Uterus (tissue), 4 donors: Measurements from ENCODE around the gene NAGLU. TPM values are rescaled to one million over a fixed set of nuclear protein-coding genes. Genes with fewer than 3 reads are reported as not detected.

Experiments
- DNase-seq, 2 donors: peaks; one replicate each; pipeline ENCODE4 v3.0.0-alpha.2; 2019 to 2020
- H3K27ac ChIP-seq, 2 donors: fragments of 200-600 bp; sonication (generic); 1 replicate in 1 of 2; 2 replicates in 1 of 2; pipeline ENCODE4 v1.5.1; 2016 to 2018
- H3K27me3 ChIP-seq, 2 donors: fragments of 200-600 bp; sonication (generic); one replicate each; pipeline ENCODE4 v1.5.1; 2018 to 2019; ENCODE audit warnings: control low read depth in 1 of 2
- H3K36me3 ChIP-seq, 2 donors: fragments of 200-600 bp; sonication (generic); one replicate each; pipeline ENCODE4 v1.5.1; 2019; ENCODE audit warnings: control low read depth in 1 of 2
- H3K4me1 ChIP-seq, 2 donors: fragments of 200-600 bp; sonication (generic); one replicate each; pipeline ENCODE4 v1.5.1; 2018 to 2019; ENCODE audit warnings: control low read depth in 1 of 2
- H3K4me3 ChIP-seq, 2 donors: fragments of 200-600 bp; sonication (generic); 1 replicate in 1 of 2; 2 replicates in 1 of 2; pipeline ENCODE4 v1.5.1; 2018 to 2019; ENCODE audit warnings: mild to moderate bottlenecking in 1 of 2
- H3K9me3 ChIP-seq, 2 donors: fragments of 200-600 bp; sonication (generic); one replicate each; pipeline ENCODE4 v1.5.1; 2019; ENCODE audit warnings: control low read depth in 1 of 2
- CTCF ChIP-seq, 4 experiments: fragments of 200-600 bp in 2 of 4; fragments of 450-650 bp in 2 of 4; sonication (generic) in 2 of 4; IDR thresholded peaks; one replicate each; pipeline ENCODE4 v1.5.1; 2016 to 2019; ENCODE audit warnings: antibody characterized with exemption in 4 of 4, mild to moderate bottlenecking in 2 of 4, moderate library complexity in 1 of 4
- POLR2A ChIP-seq, 2 donors: fragments of 450-650 bp; IDR thresholded peaks; one replicate each; pipeline ENCODE4 v1.6.1; 2016; ENCODE audit warnings: antibody characterized with exemption in 2 of 2, mild to moderate bottlenecking in 1 of 2, moderate library complexity in 1 of 2
- intact Hi-C: fragments of 100-400 bp; cut with DNase I; formaldehyde crosslinking; loops from one replicate; pipeline ENCODE4 v1.15.1; 2023; ENCODE audit warnings: low total_unique reads
- total RNA-seq, 4 donors: library from RNA; depleted of rRNA in 3 of 4; stranded (reverse); fragments of >200 nt in 3 of 4; gene quantifications; one replicate each; pipeline versions ENCODE4 v1.1.0 to v1.2.4, GENCODE V29; 2014 to 2023
- donor health status: DM: yes; HTN: yes; CAD: no.

Gene NAGLU
- total RNA-seq, 4 donors from 2014 or later = 8.7 to 33.5 (median 25.6) TPM

GRCh38 chr17:42509841-42510240, 26.2 kb upstream of the NAGLU start:
- TF ChIP-seq POLR2A (IDR thresholded peaks at IDR 0.05) (no peak), CTCF (IDR thresholded peaks at IDR 0.05) (no peak)
- H3K9me3 ChIP-seq = no peaks in the 10 kb centered on the region
- intact Hi-C loops = no loop called here
- H3K4me1 ChIP-seq = no peaks in the 10 kb centered on the region
- H3K27me3 ChIP-seq = no peaks in the 10 kb centered on the region
- H3K4me3 ChIP-seq = no peak overlapping the region
- no peak for DNase-seq
- H3K36me3 ChIP-seq = no peaks in the 10 kb centered on the region
- H3K27ac ChIP-seq = no peak overlapping the region

DNA sequence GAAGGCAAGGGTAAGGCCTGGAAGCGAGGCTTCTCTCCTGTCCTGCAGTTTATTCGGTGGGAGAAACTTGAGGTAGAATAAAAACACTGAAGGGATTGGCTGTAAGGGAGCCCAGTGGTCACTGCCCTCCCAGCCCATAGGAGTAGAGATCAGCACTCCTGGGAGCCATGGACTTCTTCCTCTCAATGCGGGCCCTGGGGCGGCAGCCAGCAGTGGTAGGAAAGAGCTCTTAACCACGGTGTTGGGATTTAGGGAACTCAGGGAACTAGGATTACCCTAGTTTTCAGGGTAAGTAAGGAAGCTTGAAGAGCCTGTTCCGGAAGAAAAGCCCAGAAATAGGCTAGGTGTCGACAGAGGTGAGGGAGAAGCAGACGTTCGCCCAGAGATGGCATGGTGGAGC, 23.8 kb upstream of the NAGLU start:
- Histone ChIP-seq H3K36me3 (no peaks in the 10 kb centered on the region), H3K27ac (peak overlapping the region; percentile 95 to 99), H3K4me3 (no peak overlapping the region), H3K4me1 (peaks cover 10 to 11% of the 10 kb centered on the region in 2 donors), H3K9me3 (no peaks in the 10 kb centered on the region), H3K27me3 (no peaks in the 10 kb centered on the region)
- intact Hi-C loops = no loop called here
- DNase-seq = no peak
- TF ChIP-seq POLR2A (IDR thresholded peaks at IDR 0.05) (no peak), CTCF (IDR thresholded peaks at IDR 0.05) (no peak)

- Histone ChIP-seq H3K27me3 (no peaks in the 10 kb centered on the region), H3K36me3 (no peaks in the 10 kb centered on the region)
- intact Hi-C loops = no loop called here
Measured at GRCh38 chr17:42512733-42513251, 23.2 kb upstream of the NAGLU start.

DNA sequence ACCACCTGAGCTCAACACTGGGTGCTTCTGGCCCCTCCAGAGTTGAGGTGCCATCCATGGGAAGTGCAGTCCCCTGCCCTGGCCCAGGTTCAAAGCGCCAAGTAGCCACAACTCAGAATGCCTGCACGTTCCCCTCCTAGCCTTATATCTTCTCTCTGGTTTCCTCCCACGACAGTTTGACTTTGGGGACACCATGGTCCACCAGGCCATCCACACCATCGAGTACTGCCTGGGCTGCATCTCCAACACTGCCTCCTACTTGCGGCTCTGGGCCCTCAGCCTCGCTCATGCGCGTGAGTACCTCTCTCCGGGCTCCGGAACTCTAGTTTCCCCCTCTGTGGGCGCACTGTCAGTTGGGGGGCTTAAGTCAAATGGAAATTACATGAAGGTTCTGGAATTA, 22.4 kb upstream of the NAGLU start:
- peaks cover 23 to 25% of the 10 kb centered on the region in 2 donors for H3K4me1 ChIP-seq
- no peaks in the 10 kb centered on the region for H3K27me3 ChIP-seq
- TF ChIP-seq CTCF (IDR thresholded peaks at IDR 0.05) = no peak
- TF ChIP-seq POLR2A (IDR thresholded peaks at IDR 0.05) = no peak
- H3K9me3 ChIP-seq = no peaks in the 10 kb centered on the region
- H3K27ac ChIP-seq = peak overlapping the region; percentile 95 to 99
- no peak for DNase-seq
- intact Hi-C loops = no loop called here
- H3K4me3 ChIP-seq = no peak overlapping the region
- H3K36me3 ChIP-seq = no peaks in the 10 kb centered on the region

More at GRCh38 chr17:42512733-42513251, 23.2 kb upstream of the NAGLU start:
- peak overlapping the region; percentile 95 to 99 for H3K27ac ChIP-seq
- no peaks in the 10 kb centered on the region for H3K9me3 ChIP-seq
- H3K4me1 ChIP-seq = peaks cover 16% of the 10 kb centered on the region in 2 donors
- no peak overlapping the region for H3K4me3 ChIP-seq
- TF ChIP-seq CTCF (IDR thresholded peaks at IDR 0.05) (no peak), POLR2A (IDR thresholded peaks at IDR 0.05) (no peak)
- no peak for DNase-seq

DNA sequence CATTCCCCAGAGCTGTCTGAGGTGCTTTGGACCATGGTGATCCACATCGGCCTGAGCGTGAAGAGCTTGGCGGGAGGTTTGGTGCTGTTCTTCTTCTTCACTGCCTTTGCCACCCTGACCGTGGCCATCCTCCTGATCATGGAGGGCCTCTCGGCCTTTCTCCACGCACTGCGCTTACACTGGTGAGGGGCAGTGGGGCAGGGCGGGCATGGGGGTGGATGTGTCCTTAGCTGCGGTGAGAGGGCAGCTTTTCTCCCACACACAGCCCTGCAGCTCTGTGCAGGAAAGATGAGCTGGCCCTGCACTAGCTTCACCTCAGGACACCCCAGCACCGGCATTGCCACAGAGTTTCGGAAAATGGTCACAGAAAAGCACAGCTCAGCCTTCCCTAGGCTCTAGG, 21.8 kb upstream of the NAGLU start:
- Histone ChIP-seq H3K36me3 (no peaks in the 10 kb centered on the region), H3K27ac (peak overlapping the region; percentile 95 to 99)
- intact Hi-C loops = no loop called here

More for the DNA sequence above, 21.8 kb upstream of the NAGLU start:
- no peaks in the 10 kb centered on the region for H3K9me3 ChIP-seq
- H3K4me1 ChIP-seq = peaks cover 29 to 30% of the 10 kb centered on the region in 2 donors
- no peaks in the 10 kb centered on the region for H3K27me3 ChIP-seq
- no peak for TF ChIP-seq POLR2A (IDR thresholded peaks at IDR 0.05)
- TF ChIP-seq CTCF (IDR thresholded peaks at IDR 0.05) = no peak
- DNase-seq = no peak
- H3K4me3 ChIP-seq = no peak overlapping the region
